Keratinocyte (primary cell): ENCODE results near the gene PLSCR4.

ENCODE experiments used
- CTCF ChIP-seq, 3 experiments: IDR thresholded peaks in 1 of 3; conservative IDR thresholded peaks in 1 of 3; optimal IDR thresholded peaks in 1 of 3; 2 replicates in 2 of 3; 3 replicates in 1 of 3; pipeline versions ENCODE3 to v1.5.1; 2011; ENCODE audit warnings: low read length in 3 of 3, mild to moderate bottlenecking in 3 of 3, moderate library complexity in 2 of 3, control low read depth in 1 of 3, inconsistent platforms in 1 of 3; ENCODE audit not compliant: insufficient read depth in 2 of 3; ENCODE audit errors: extremely low read depth in 1 of 3
- EZH2 ChIP-seq: IDR thresholded peaks from one replicate; pipeline ENCODE4 v1.6.1; 2012; ENCODE audit warnings: inconsistent platforms, mild to moderate bottlenecking, low read length, moderate library complexity

DNA sequence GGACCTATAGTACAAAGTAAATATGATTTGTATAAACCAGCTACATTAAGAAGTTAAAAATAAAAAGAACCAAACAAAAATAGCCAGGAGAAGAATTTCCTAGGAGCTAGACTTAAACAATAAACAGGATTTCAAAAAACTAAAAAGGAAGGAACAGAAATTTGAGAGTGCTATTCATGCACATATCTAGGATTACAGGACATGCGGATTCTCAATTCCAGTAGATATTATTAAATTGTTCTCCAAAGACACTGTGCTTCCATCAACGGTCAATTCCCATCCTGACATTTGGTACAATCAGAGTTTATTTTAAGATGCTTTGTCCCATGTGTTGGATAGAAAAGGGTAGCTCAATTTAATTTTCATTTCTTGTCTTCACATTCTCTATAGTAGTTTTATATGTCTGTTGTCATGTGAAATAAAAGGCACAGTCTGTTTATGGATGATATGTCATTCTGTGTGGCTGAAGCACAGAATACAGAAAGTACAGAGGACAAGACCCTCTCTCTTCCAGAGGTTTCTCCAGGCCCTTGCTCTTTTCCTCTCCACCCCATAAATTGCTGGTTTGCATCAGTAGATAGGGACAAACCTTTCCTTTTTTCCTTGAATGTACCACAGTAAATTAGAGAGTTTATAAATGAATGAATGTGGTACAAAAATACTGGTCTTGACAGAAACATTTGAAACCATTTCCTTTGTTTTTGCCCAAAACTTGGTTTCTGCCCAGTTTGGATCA is 93.4 kb downstream of the PLSCR4 start:
- TF ChIP-seq EZH2 (no peak), CTCF (optimal IDR thresholded peaks at IDR 0.05 in 1 of 3, IDR thresholded peaks at IDR 0.05 in 1 of 3, conservative IDR thresholded peaks at IDR 0.05 in 1 of 3; ENCODE audit: extremely low read depth in 1 of 3, insufficient read depth in 2 of 3, low read length in 3 of 3) (no peak)
